Activated CD8-positive, alpha-beta T cell treated with anti-CD3 and anti-CD28 coated beads for 36 hours (primary cell): ENCODE data around the gene TRERF1. TPM values are rescaled to one million over a fixed set of nuclear protein-coding genes. Genes with fewer than 3 reads are reported as not detected.

Source experiments
- ATAC-seq: fragments of 200-7000 bp; cut with Tn5 transposase; one replicate; pipeline ENCODE4 v1.10.0; 2021; ENCODE audit warnings: mild to moderate bottlenecking, moderate library complexity
- CTCF ChIA-PET: fragments of 350-600 bp; sonication (Branson Sonifier 250); formaldehyde crosslinking; loops from one replicate; lab custom pipeline; 2021; ENCODE audit warnings: antibody characterized with exemption; lab: Charles Lee
- POLR2A ChIA-PET: fragments of 350-600 bp; sonication (Branson Sonifier 250); formaldehyde crosslinking; loops from one replicate; lab custom pipeline; 2021; ENCODE audit warnings: antibody characterized with exemption; lab: Charles Lee
- DNase-seq: peaks from one replicate; pipeline ENCODE4 v3.0.0-alpha.2; 2020
- H3K27ac Mint-ChIP-seq: one replicate; pipeline ENCODE4 v1.8.0; 2021; ENCODE audit warnings: mild to moderate bottlenecking, mixed read lengths
- H3K27me3 Mint-ChIP-seq: one replicate; pipeline ENCODE4 v1.8.0; 2021; ENCODE audit warnings: mixed read lengths
- H3K36me3 Mint-ChIP-seq: one replicate; pipeline ENCODE4 v1.8.0; 2021; ENCODE audit warnings: low read depth, mixed read lengths
- H3K4me1 Mint-ChIP-seq: one replicate; pipeline ENCODE4 v1.8.0; 2021; ENCODE audit warnings: low read depth, mixed read lengths
- H3K4me3 Mint-ChIP-seq: one replicate; pipeline ENCODE4 v1.8.0; 2021; ENCODE audit warnings: mild to moderate bottlenecking, moderate library complexity, mixed read lengths
- H3K9me3 Mint-ChIP-seq: one replicate; pipeline ENCODE4 v1.8.0; 2021; ENCODE audit warnings: mixed read lengths
- intact Hi-C: fragments of 100-400 bp; cut with micrococcal nuclease; formaldehyde crosslinking; loops from one replicate; pipeline ENCODE4 v1.10.0; 2022
- total RNA-seq, 2 experiments: library from RNA; stranded (reverse); gene quantifications; one replicate each; pipeline ENCODE4 v1.2.3, GENCODE V29; 2021
- TF ChIP-seq, protein P1 (sequence below): fragments of 200-600 bp; IDR thresholded peaks from one replicate; pipeline ENCODE4 v1.8.0; 2022; ENCODE audit warnings: antibody characterized with exemption, mild to moderate bottlenecking

The TRERF1 gene
- total RNA-seq, 2 experiments from 2014 or later: 6.5 to 6.9 TPM

- DNase-seq (no peak), ATAC-seq (no peak)
- Mint-ChIP-seq H3K36me3 (peaks cover 6% of the 10 kb centered on the region), H3K27me3 (no peaks in the 10 kb centered on the region), H3K4me3 (no peak overlapping the region), H3K27ac (no peak overlapping the region), H3K4me1 (peaks cover 70% of the 10 kb centered on the region), H3K9me3 (no peaks in the 10 kb centered on the region)
- TF ChIP-seq, protein P1, sequence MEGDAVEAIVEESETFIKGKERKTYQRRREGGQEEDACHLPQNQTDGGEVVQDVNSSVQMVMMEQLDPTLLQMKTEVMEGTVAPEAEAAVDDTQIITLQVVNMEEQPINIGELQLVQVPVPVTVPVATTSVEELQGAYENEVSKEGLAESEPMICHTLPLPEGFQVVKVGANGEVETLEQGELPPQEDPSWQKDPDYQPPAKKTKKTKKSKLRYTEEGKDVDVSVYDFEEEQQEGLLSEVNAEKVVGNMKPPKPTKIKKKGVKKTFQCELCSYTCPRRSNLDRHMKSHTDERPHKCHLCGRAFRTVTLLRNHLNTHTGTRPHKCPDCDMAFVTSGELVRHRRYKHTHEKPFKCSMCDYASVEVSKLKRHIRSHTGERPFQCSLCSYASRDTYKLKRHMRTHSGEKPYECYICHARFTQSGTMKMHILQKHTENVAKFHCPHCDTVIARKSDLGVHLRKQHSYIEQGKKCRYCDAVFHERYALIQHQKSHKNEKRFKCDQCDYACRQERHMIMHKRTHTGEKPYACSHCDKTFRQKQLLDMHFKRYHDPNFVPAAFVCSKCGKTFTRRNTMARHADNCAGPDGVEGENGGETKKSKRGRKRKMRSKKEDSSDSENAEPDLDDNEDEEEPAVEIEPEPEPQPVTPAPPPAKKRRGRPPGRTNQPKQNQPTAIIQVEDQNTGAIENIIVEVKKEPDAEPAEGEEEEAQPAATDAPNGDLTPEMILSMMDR: no peak
- POLR2A ChIA-PET: interaction anchor here (0.8 kb wide), 1 partner anchor 10 kb away, joined by 3 read pairs; no protein-coding TSS in a partner anchor
- intact Hi-C loops: no loop called here
- CTCF ChIA-PET: no interaction called here
Observed at GRCh38 chr6:42370323-42370985, 81.3 kb downstream of the TRERF1 start.

GRCh38 chr6:42369568-42369967 is 82.2 kb downstream of the TRERF1 start:
- DNase-seq (peak; percentile 47), ATAC-seq (no peak)
- Mint-ChIP-seq H3K4me1 (peaks cover 71% of the 10 kb centered on the region), H3K36me3 (peaks cover 6% of the 10 kb centered on the region), H3K9me3 (no peaks in the 10 kb centered on the region), H3K27ac (peak overlapping the region; percentile 93), H3K27me3 (no peaks in the 10 kb centered on the region), H3K4me3 (no peak overlapping the region)
- TF ChIP-seq, protein P1: no peak
- CTCF ChIA-PET: no interaction called here
- intact Hi-C loops: no loop called here
- POLR2A ChIA-PET: interaction anchor here (1.4 to 4.6 kb wide), 2 partner anchors 20 to 33 kb away, joined by 4 to 47 read pairs; no protein-coding TSS in a partner anchor

- POLR2A ChIA-PET: interaction anchor here (0.6 to 4.6 kb wide), 11 partner anchors 9 to 328 kb away, joined by 3 to 47 read pairs (median 5); no protein-coding TSS in a partner anchor
- peak overlapping the region; percentile 69 for H3K4me3 Mint-ChIP-seq
- H3K4me1 Mint-ChIP-seq: peaks cover 65% of the 10 kb centered on the region
- no peaks in the 10 kb centered on the region for H3K9me3 Mint-ChIP-seq
- H3K36me3 Mint-ChIP-seq: peaks cover 6% of the 10 kb centered on the region
- H3K27ac Mint-ChIP-seq: peak overlapping the region; percentile 93
- TF ChIP-seq, protein P1: no peak
- no peaks in the 10 kb centered on the region for H3K27me3 Mint-ChIP-seq
- intact Hi-C loops: no loop called here
- CTCF ChIA-PET: interaction anchor here (1.0 to 2.1 kb wide), 7 partner anchors 10 to 180 kb away, joined by 4 to 13 read pairs (median 5); no protein-coding TSS in a partner anchor
- ATAC-seq: peak; percentile 94
- peak; percentile 91 for DNase-seq
Observed at GRCh38 chr6:42368181-42368580, 83.5 kb downstream of the TRERF1 start.

DNA sequence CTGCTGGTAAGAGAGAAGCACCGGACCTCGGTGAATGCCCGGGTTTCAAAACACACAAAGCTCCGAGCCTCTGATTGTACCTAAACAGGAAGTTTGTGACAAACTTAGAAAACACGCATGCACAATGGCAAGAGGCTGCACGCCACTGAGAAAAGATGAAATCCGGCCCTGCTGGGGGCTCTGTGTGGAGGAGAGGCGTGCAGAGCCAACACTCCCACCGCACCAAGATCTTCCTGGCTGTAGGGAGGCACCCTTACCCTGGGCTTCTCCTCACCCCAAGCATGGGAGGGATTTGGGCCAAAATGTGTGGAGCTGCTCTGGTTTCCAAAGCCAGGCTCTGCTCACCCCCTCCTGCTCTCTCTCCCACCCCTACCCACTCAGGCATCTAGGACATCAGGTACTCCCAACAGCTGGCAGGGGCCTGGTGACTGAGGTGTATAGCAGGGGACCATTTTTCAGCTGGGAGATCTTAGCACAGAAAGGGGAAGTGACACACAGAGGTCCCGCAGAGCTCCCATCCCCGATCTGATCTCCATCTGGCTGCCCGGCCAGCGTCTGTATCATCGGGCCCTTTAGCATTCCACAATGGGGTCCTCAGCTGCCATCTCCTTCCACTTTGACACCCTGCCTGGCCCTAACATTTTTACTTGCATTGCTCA is 84.2 kb downstream of the TRERF1 start:
- H3K4me1 Mint-ChIP-seq: peaks cover 59% of the 10 kb centered on the region
- peak; percentile 50 for ATAC-seq
- H3K9me3 Mint-ChIP-seq: no peaks in the 10 kb centered on the region
- H3K36me3 Mint-ChIP-seq: peaks cover 4% of the 10 kb centered on the region
- H3K27ac Mint-ChIP-seq: peak overlapping the region; percentile 93
- ChIA-PET POLR2A (interaction anchor here (0.5 to 4.6 kb wide), 13 partner anchors 8 to 510 kb away, joined by 3 to 47 read pairs (median 5); partner anchors contain the start of gene TRERF1), CTCF (interaction anchor here (1.0 to 2.1 kb wide), 10 partner anchors 10 to 180 kb away, joined by 4 to 13 read pairs (median 5); no protein-coding TSS in a partner anchor)
- intact Hi-C loops: no loop called here
- no peaks in the 10 kb centered on the region for H3K27me3 Mint-ChIP-seq
- TF ChIP-seq, protein P1: no peak
- DNase-seq: peak; percentile 40
- H3K4me3 Mint-ChIP-seq: peak overlapping the region; percentile 69
